Activated CD8-positive, alpha-beta memory T cell treated with anti-CD3 and anti-CD28 coated beads, Interleukin-2, amount 10 ng/mL, durations not matched to agents 7 days and 5 days (primary cell): ENCODE measurements around the gene CHTF8. TPM values are rescaled to one million over a fixed set of nuclear protein-coding genes. Genes with fewer than 3 reads are reported as not detected.
"Not testable (repeated sequence)": the region's sequence is repeated elsewhere in the genome, so short reads cannot be mapped to it uniquely, and the experiment has no call there.

ENCODE experiments used
- ATAC-seq: fragments of 150-1000 bp; cut with Tn5 transposase; one replicate; pipeline ENCODE4 v1.10.0; 2021; ENCODE audit warnings: moderate library complexity
- CTCF ChIA-PET: fragments of 350-600 bp; sonication (Branson Sonifier 250); formaldehyde crosslinking; loops from one replicate; lab custom pipeline; 2021; ENCODE audit warnings: antibody characterized with exemption; lab: Charles Lee
- DNase-seq: peaks from one replicate; pipeline ENCODE4 v3.0.0-alpha.2; 2020
- H3K27ac Mint-ChIP-seq: one replicate; pipeline ENCODE4 v1.8.0; 2021; ENCODE audit warnings: mild to moderate bottlenecking, mixed read lengths
- H3K27me3 Mint-ChIP-seq: one replicate; pipeline ENCODE4 v1.8.0; 2021; ENCODE audit warnings: mixed read lengths
- H3K36me3 Mint-ChIP-seq: one replicate; pipeline ENCODE4 v1.8.0; 2021; ENCODE audit warnings: mild to moderate bottlenecking, mixed read lengths
- H3K4me1 Mint-ChIP-seq: one replicate; pipeline ENCODE4 v1.8.0; 2021; ENCODE audit warnings: mixed read lengths
- H3K4me3 Mint-ChIP-seq: one replicate; pipeline ENCODE4 v1.8.0; 2021; ENCODE audit warnings: mild to moderate bottlenecking, moderate library complexity, mixed read lengths
- H3K9me3 Mint-ChIP-seq: one replicate; pipeline ENCODE4 v1.8.0; 2022; ENCODE audit warnings: low read depth, mixed read lengths
- total RNA-seq, 2 experiments: library from RNA; stranded (reverse); gene quantifications; one replicate each; pipeline ENCODE4 v1.2.3, GENCODE V29; 2021

Gene CHTF8
- total RNA-seq, 2 experiments from 2014 or later, result 133 to 147 TPM

GRCh38 chr16:69130461-69130860, 1.9 kb downstream of the CHTF8 start:
- peak overlapping the region; percentile 95 for H3K4me3 Mint-ChIP-seq
- H3K9me3 Mint-ChIP-seq, result no peaks in the 10 kb centered on the region
- CTCF ChIA-PET, result interaction anchor here (1.1 to 1.4 kb wide), 3 partner anchors 19 to 610 kb away, joined by 3 to 4 read pairs (median 3); no protein-coding TSS in a partner anchor
- DNase-seq, result no peak
- ATAC-seq, result no peak
- peaks cover 18% of the 10 kb centered on the region for H3K36me3 Mint-ChIP-seq
- H3K27ac Mint-ChIP-seq, result peak overlapping the region; percentile 85
- H3K27me3 Mint-ChIP-seq, result no peaks in the 10 kb centered on the region
- H3K4me1 Mint-ChIP-seq, result peaks cover 48% of the 10 kb centered on the region

DNA sequence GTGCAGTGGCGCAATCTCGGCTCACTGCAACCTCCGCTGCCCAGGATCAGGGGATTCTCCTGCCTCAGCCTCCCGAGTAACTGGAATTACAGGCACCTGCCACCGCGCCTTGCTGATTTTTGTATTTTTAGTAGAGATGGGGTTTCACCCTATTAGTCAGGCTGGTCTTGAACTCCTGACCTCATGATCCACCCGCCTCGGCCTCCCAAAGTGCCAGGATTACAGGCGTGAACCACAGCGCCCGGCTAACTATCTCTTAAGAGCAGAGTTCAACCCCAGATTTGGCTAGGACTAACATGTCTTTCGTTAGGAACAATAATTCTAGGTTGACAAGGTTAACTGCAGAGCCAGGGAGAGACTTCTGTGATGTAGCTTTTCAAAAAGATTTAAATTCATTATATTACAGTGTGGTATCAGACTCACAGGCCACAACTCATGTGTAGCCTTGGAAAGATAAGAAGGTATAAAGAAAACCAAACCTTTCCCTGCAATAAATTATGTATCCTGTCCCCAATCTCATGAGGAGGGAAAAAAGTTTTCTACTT, 4.3 kb downstream of the CHTF8 start:
- CTCF ChIA-PET, result interaction anchor here (0.8 to 1.1 kb wide), 3 partner anchors 16 to 599 kb away, joined by 3 to 4 read pairs (median 4); no protein-coding TSS in a partner anchor
- H3K36me3 Mint-ChIP-seq, result peaks cover 12% of the 10 kb centered on the region
- no peaks in the 10 kb centered on the region for H3K9me3 Mint-ChIP-seq
- H3K4me3 Mint-ChIP-seq, result no peak overlapping the region
- DNase-seq, result no peak
- no peak overlapping the region for H3K27ac Mint-ChIP-seq
- no peak for ATAC-seq
- H3K27me3 Mint-ChIP-seq, result no peaks in the 10 kb centered on the region
- H3K4me1 Mint-ChIP-seq, result peaks cover 30% of the 10 kb centered on the region

DNA sequence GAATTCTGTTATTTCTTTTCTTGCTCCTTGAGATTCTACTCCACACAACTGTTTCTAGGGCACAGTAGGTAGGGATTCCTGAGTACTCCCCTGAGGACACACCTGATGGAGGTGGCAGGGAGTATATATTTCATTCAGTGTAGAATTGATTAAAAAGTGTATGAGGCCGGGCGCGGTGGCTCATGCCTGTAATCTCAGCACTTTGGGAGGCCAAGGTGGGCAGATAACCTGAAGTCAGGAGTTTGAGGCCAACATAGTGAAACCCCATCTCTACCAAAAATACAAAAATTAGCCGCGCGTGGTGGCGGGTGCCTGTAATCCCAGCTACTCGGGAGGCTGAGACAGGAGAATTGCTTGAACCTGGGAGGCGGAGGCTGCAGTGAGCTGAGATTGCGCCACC, 5.6 kb downstream of the CHTF8 start:
- CTCF ChIA-PET, result interaction anchor here (1.0 to 1.3 kb wide), 2 partner anchors 13 to 598 kb away, joined by 3 to 4 read pairs; no protein-coding TSS in a partner anchor
- H3K4me3 Mint-ChIP-seq, H3K27ac Mint-ChIP-seq, ATAC-seq, H3K9me3 Mint-ChIP-seq, H3K27me3 Mint-ChIP-seq, DNase-seq: not testable (repeated sequence)
- Mint-ChIP-seq H3K36me3 (peaks cover 14% of the 10 kb centered on the region), H3K4me1 (peaks cover 30% of the 10 kb centered on the region)

- no peaks in the 10 kb centered on the region for H3K27me3 Mint-ChIP-seq
- no peak for ATAC-seq
- H3K27ac Mint-ChIP-seq, result no peak overlapping the region
- H3K36me3 Mint-ChIP-seq, result peaks cover 16% of the 10 kb centered on the region
- H3K4me3 Mint-ChIP-seq, result no peak overlapping the region
- no peaks in the 10 kb centered on the region for H3K9me3 Mint-ChIP-seq
- CTCF ChIA-PET, result interaction anchor here (1.1 to 3.0 kb wide), 3 partner anchors 13 to 597 kb away, joined by 3 to 14 read pairs (median 5); no protein-coding TSS in a partner anchor
- peaks cover 28% of the 10 kb centered on the region for H3K4me1 Mint-ChIP-seq
- DNase-seq, result no peak
Measured at GRCh38 chr16:69126221-69126620, 6.2 kb downstream of the CHTF8 start.

GRCh38 chr16:69124961-69125360, 7.4 kb downstream of the CHTF8 start:
- not testable (repeated sequence) for ATAC-seq, H3K9me3 Mint-ChIP-seq, H3K4me3 Mint-ChIP-seq, DNase-seq, H3K27me3 Mint-ChIP-seq, H3K27ac Mint-ChIP-seq
- CTCF ChIA-PET, result interaction anchor here (0.7 to 6.1 kb wide), 17 partner anchors 8 to 604 kb away, joined by 3 to 47 read pairs (median 5); partner anchors contain the start of genes CHTF8, HAS3, TANGO6 and UTP4
- H3K4me1 Mint-ChIP-seq, result peaks cover 17% of the 10 kb centered on the region
- H3K36me3 Mint-ChIP-seq, result peaks cover 23% of the 10 kb centered on the region

DNA sequence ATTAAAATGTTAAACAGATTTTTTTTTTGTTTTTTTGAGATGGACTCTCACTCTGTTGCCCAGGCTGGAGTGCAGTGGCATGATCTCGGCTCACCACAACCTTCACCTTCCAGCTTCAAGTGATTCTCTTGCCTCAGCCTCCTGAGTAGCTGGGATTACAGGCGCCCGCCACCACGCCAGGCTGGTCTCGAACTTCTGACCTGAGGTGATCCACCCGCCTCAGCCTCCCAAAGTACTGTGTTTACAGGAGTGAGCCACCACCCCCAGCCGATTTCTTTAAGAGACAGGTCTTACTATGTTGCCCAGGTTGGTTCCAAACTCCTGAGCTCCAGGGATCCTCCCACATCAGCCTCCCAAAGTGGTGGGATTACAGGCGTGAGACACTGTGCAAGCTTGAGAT, 8.0 kb downstream of the CHTF8 start:
- not testable (repeated sequence) for H3K9me3 Mint-ChIP-seq, DNase-seq, H3K27ac Mint-ChIP-seq, ATAC-seq, H3K4me3 Mint-ChIP-seq, H3K27me3 Mint-ChIP-seq
- H3K36me3 Mint-ChIP-seq, result peaks cover 25% of the 10 kb centered on the region
- peaks cover 11% of the 10 kb centered on the region for H3K4me1 Mint-ChIP-seq
- CTCF ChIA-PET, result interaction anchor here (0.7 to 6.1 kb wide), 28 partner anchors 9 to 740 kb away, joined by 3 to 47 read pairs (median 4); partner anchors contain the start of genes CHTF8, HAS3, TANGO6 and UTP4

DNA sequence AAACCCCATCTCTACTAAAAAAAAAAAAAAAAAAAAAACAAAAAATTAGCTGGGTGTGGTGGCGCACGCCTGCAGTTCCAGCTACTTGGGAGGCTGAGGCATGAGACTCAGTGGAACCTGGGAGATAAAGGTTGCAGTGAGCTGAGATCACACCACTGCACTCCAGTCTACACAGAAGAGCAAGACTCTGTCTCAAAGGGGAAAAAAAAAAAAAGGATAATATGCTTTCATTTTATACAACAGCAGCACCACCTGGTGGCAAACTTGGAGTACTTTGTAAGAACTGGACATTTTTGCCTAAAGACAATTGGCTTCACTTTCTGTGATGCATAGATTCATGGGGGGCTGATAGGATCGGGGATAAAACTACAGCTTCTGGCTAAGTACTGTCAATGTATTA, 8.5 kb downstream of the CHTF8 start:
- Mint-ChIP-seq H3K4me3 (no peak overlapping the region), H3K36me3 (peaks cover 25% of the 10 kb centered on the region), H3K4me1 (peaks cover 11% of the 10 kb centered on the region), H3K9me3 (no peaks in the 10 kb centered on the region), H3K27ac (no peak overlapping the region), H3K27me3 (no peaks in the 10 kb centered on the region)
- ATAC-seq, result peak; percentile 67
- CTCF ChIA-PET, result interaction anchor here (0.7 to 6.1 kb wide), 31 partner anchors 9 to 740 kb away, joined by 3 to 47 read pairs (median 4); partner anchors contain the start of genes CHTF8, HAS3, TANGO6 and UTP4
- peak; percentile 75 for DNase-seq

DNA sequence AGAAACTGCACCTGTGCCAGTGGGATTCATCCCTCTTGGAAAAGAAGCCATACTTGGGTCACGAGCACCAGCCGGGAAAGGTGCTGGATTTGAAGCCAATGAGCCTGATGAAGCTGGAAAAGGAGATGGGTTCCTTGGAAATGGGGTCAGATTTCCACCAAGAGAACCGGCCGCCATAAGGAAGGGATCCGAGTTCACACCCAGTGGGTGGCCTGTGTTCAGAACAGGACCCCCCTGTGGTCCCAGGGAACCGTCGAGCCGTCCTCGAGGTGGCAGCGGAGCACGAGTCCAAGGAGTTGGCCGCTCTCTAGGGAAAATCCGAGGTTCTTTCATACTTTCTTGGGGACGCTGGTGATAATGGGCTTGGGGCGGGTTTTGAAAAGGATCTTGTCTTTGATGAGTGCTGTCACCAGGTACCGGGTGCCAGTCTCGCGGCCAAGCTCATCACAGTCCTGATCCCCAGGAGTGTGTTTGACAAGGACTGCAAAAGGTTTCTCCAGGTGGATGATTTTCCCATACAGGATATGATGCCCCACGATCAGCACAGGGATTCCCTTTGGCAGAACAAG, 12.2 kb downstream of the CHTF8 start:
- Mint-ChIP-seq H3K27ac (no peak overlapping the region), H3K9me3 (no peaks in the 10 kb centered on the region), H3K4me1 (peaks cover 3% of the 10 kb centered on the region), H3K36me3 (peaks cover 28% of the 10 kb centered on the region), H3K27me3 (no peaks in the 10 kb centered on the region), H3K4me3 (no peak overlapping the region)
- CTCF ChIA-PET, result interaction anchor here (0.9 to 6.1 kb wide), 2 partner anchors 9 to 19 kb away, joined by 3 to 47 read pairs; no protein-coding TSS in a partner anchor
- DNase-seq (no peak), ATAC-seq (no peak)

GRCh38 chr16:69119536-69119935, 12.9 kb downstream of the CHTF8 start:
- ATAC-seq, result no peak
- no peaks in the 10 kb centered on the region for H3K27me3 Mint-ChIP-seq
- no peak overlapping the region for H3K4me3 Mint-ChIP-seq
- no peak overlapping the region for H3K27ac Mint-ChIP-seq
- H3K4me1 Mint-ChIP-seq, result peaks cover 3% of the 10 kb centered on the region
- CTCF ChIA-PET, result no interaction called here
- no peak for DNase-seq
- no peaks in the 10 kb centered on the region for H3K9me3 Mint-ChIP-seq
- H3K36me3 Mint-ChIP-seq, result peaks cover 28% of the 10 kb centered on the region

- Mint-ChIP-seq H3K9me3 (no peaks in the 10 kb centered on the region), H3K27me3 (no peaks in the 10 kb centered on the region), H3K27ac (no peak overlapping the region), H3K36me3 (peaks cover 26% of the 10 kb centered on the region), H3K4me3 (no peak overlapping the region), H3K4me1 (peaks cover under 1% of the 10 kb centered on the region)
- CTCF ChIA-PET, result interaction anchor here (1.0 to 1.2 kb wide), 2 partner anchors 140 to 590 kb away, joined by 3 read pairs; no protein-coding TSS in a partner anchor
- ATAC-seq, result no peak
- no peak for DNase-seq
Measured at GRCh38 chr16:69118994-69119393, 13.4 kb downstream of the CHTF8 start.

GRCh38 chr16:69118468-69118867, 13.9 kb downstream of the CHTF8 start:
- H3K27ac Mint-ChIP-seq, result no peak overlapping the region
- CTCF ChIA-PET, result interaction anchor here (1.0 to 1.2 kb wide), 2 partner anchors 141 to 590 kb away, joined by 3 read pairs; no protein-coding TSS in a partner anchor
- H3K4me1 Mint-ChIP-seq, result no peaks in the 10 kb centered on the region
- H3K9me3 Mint-ChIP-seq, result no peaks in the 10 kb centered on the region
- no peak for DNase-seq
- H3K4me3 Mint-ChIP-seq, result no peak overlapping the region
- no peaks in the 10 kb centered on the region for H3K27me3 Mint-ChIP-seq
- H3K36me3 Mint-ChIP-seq, result peaks cover 25% of the 10 kb centered on the region
- no peak for ATAC-seq

- Mint-ChIP-seq H3K27ac (no peak overlapping the region), H3K27me3 (no peaks in the 10 kb centered on the region), H3K4me1 (no peaks in the 10 kb centered on the region), H3K36me3 (peaks cover 23% of the 10 kb centered on the region), H3K9me3 (no peaks in the 10 kb centered on the region), H3K4me3 (no peak overlapping the region)
- ATAC-seq (no peak), DNase-seq (no peak)
- CTCF ChIA-PET, result no interaction called here
Measured at GRCh38 chr16:69116906-69117305, 15.5 kb downstream of the CHTF8 start.

GRCh38 chr16:69116256-69116875, 16.0 kb downstream of the CHTF8 start:
- H3K36me3 Mint-ChIP-seq, result peaks cover 22% of the 10 kb centered on the region

More at GRCh38 chr16:69116256-69116875, 16.0 kb downstream of the CHTF8 start:
- H3K4me3 Mint-ChIP-seq, result no peak overlapping the region
- no peaks in the 10 kb centered on the region for H3K27me3 Mint-ChIP-seq
- no peaks in the 10 kb centered on the region for H3K4me1 Mint-ChIP-seq
- no peak overlapping the region for H3K27ac Mint-ChIP-seq
- no peaks in the 10 kb centered on the region for H3K9me3 Mint-ChIP-seq
- ATAC-seq, result no peak
- DNase-seq, result no peak
- CTCF ChIA-PET, result interaction anchor here (1.3 kb wide), 1 partner anchor 587 kb away, joined by 5 read pairs; no protein-coding TSS in a partner anchor
